ENCODE data around the gene MARCHF2.
"Not testable (repeated sequence)": the region's sequence is repeated elsewhere in the genome, so short reads cannot be mapped to it uniquely, and the experiment has no call there.

MARCHF2 gene

GRCh38 chr19:8429826-8430225 is 16.7 kb downstream of the MARCHF2 start:
- H3K4me3 ChIP-seq (ENCODE audit: low read depth, low read length), result no peak overlapping the region
- POLR2A ChIA-PET, result no interaction called here
- CTCF ChIA-PET, result no interaction called here
- no peak for TF ChIP-seq CTCF (IDR thresholded peaks at IDR 0.05; ENCODE audit: insufficient read depth, low read length, missing control alignments)
- no peak for DNase-seq (ENCODE audit: low read depth, low spot score)

- CTCF ChIA-PET, result no interaction called here
- POLR2A ChIA-PET, result no interaction called here
- no peak overlapping the region for H3K4me3 ChIP-seq (ENCODE audit: low read depth, low read length)
- TF ChIP-seq CTCF (IDR thresholded peaks at IDR 0.05; ENCODE audit: insufficient read depth, low read length, missing control alignments), result no peak
- DNase-seq (ENCODE audit: low read depth, low spot score), result no peak
These were observed 17.5 kb downstream of the MARCHF2 start for GRCh38 chr19:8430650-8431049.

GRCh38 chr19:8438236-8438635 is 25.1 kb downstream of the MARCHF2 start:
- DNase-seq (ENCODE audit: low read depth, low spot score), result no peak
- CTCF ChIA-PET, result interaction anchor here (1.1 to 1.9 kb wide), 2 partner anchors 14 to 86 kb away, joined by 4 to 6 read pairs; no protein-coding TSS in a partner anchor
- H3K4me3 ChIP-seq (ENCODE audit: low read depth, low read length), result no peak overlapping the region
- POLR2A ChIA-PET, result no interaction called here
- no peak for TF ChIP-seq CTCF (IDR thresholded peaks at IDR 0.05; ENCODE audit: insufficient read depth, low read length, missing control alignments)

GRCh38 chr19:8441725-8442544 is 28.8 kb downstream of the MARCHF2 start:
- DNase-seq (ENCODE audit: low read depth, low spot score), result no peak
- H3K4me3 ChIP-seq (ENCODE audit: low read depth, low read length), result no peak overlapping the region
- POLR2A ChIA-PET, result interaction anchor here (0.7 kb wide), 1 partner anchor 10 kb away, joined by 3 read pairs; no protein-coding TSS in a partner anchor
- no peak for TF ChIP-seq CTCF (IDR thresholded peaks at IDR 0.05; ENCODE audit: insufficient read depth, low read length, missing control alignments)
- CTCF ChIA-PET, result interaction anchor here (0.7 kb wide), 1 partner anchor 63 kb away, joined by 4 read pairs; no protein-coding TSS in a partner anchor

- peak overlapping the region; percentile 58 for H3K4me3 ChIP-seq (ENCODE audit: low read depth, low read length)
- POLR2A ChIA-PET, result interaction anchor here (0.7 to 1.8 kb wide), 9 partner anchors 10 to 108 kb away, joined by 3 to 6 read pairs (median 3); no protein-coding TSS in a partner anchor
These were observed 31.1 kb downstream of the MARCHF2 start for GRCh38 chr19:8444140-8444676.

GRCh38 chr19:8444677-8445487 is 31.8 kb downstream of the MARCHF2 start, which contains the start of gene HNRNPM:
Gene HNRNPM, plus strand, starts transcription at chr19:8444975. Its CDS starts 24 bp downstream, at chr19:8444999.
- ChIA-PET CTCF (interaction anchor here (0.8 to 4.0 kb wide), 7 partner anchors 11 to 135 kb away, joined by 3 to 23 read pairs (median 4); partner anchors contain the start of gene MARCHF2), POLR2A (interaction anchor here (0.6 to 2.1 kb wide), 12 partner anchors 11 to 108 kb away, joined by 3 to 6 read pairs (median 3); no protein-coding TSS in a partner anchor)
- H3K4me3 ChIP-seq (ENCODE audit: low read depth, low read length), result peak within 1 kb of the TSS; percentile 89
- DNase-seq (ENCODE audit: low read depth, low spot score), result no peak
- TF ChIP-seq CTCF (IDR thresholded peaks at IDR 0.05; ENCODE audit: insufficient read depth, low read length, missing control alignments), result no peak

More at GRCh38 chr19:8444140-8444676, 31.1 kb downstream of the MARCHF2 start:
- CTCF ChIA-PET, result interaction anchor here (0.8 to 1.6 kb wide), 5 partner anchors 30 to 135 kb away, joined by 3 to 6 read pairs (median 3); no protein-coding TSS in a partner anchor
- not testable (repeated sequence) for DNase-seq (ENCODE audit: low read depth, low spot score)

Measured in AG04449 (cell line).